Neural progenitor cell (in vitro differentiated cells): ENCODE data around the gene CTSC. TPM values are rescaled to one million over a fixed set of nuclear protein-coding genes. Genes with fewer than 3 reads are reported as not detected.

ENCODE experiments used
- DNase-seq: peaks from one replicate; pipeline ENCODE4 v3.0.0-alpha.2; 2016; ENCODE audit warnings: low spot score
- H2AFZ ChIP-seq: fragments of 200-600 bp; sonication (generic); replicated peaks from 2 replicates; pipeline ENCODE4 v1.6.1; 2016; ENCODE audit warnings: antibody characterized with exemption
- H3F3A ChIP-seq: fragments of 200-600 bp; sonication (generic); 2 replicates; pipeline ENCODE4 v1.6.1; 2016; ENCODE audit warnings: antibody characterized with exemption, low read depth
- H3K27ac ChIP-seq: fragments of 200-600 bp; sonication (generic); 2 replicates; pipeline ENCODE4 v1.5.1; 2016; ENCODE audit warnings: mild to moderate bottlenecking
- H3K27me3 ChIP-seq: fragments of 200-600 bp; sonication (generic); 2 replicates; pipeline ENCODE4 v1.6.1; 2016; ENCODE audit warnings: mild to moderate bottlenecking, moderate library complexity
- H3K36me3 ChIP-seq: fragments of 200-600 bp; sonication (generic); 2 replicates; pipeline ENCODE4 v1.5.1; 2016
- H3K4me1 ChIP-seq: fragments of 200-600 bp; sonication (generic); 2 replicates; pipeline ENCODE4 v1.6.1; 2016; ENCODE audit warnings: mixed run types
- H3K4me2 ChIP-seq: fragments of 200-600 bp; sonication (generic); 2 replicates; pipeline ENCODE4 v1.6.1; 2016
- H3K4me3 ChIP-seq: fragments of 200-600 bp; sonication (generic); 2 replicates; pipeline ENCODE4 v1.5.1; 2016
- H3K79me2 ChIP-seq: fragments of 200-600 bp; sonication (generic); 2 replicates; pipeline ENCODE4 v1.6.1; 2016; ENCODE audit warnings: low read depth
- H3K9ac ChIP-seq: fragments of 200-600 bp; sonication (generic); 2 replicates; pipeline ENCODE4 v1.6.1; 2016
- H3K9me3 ChIP-seq: fragments of 200-600 bp; sonication (generic); 2 replicates; pipeline ENCODE4 v1.5.1; 2016; ENCODE audit warnings: low read depth
- H4K20me1 ChIP-seq: fragments of 200-600 bp; sonication (generic); 2 replicates; pipeline ENCODE4 v1.6.1; 2016; ENCODE audit warnings: low read depth
- H3K27ac Mint-ChIP-seq: 3 replicates; pipeline ENCODE4 v1.8.0; 2021; ENCODE audit warnings: mixed read lengths
- H3K27me3 Mint-ChIP-seq: 2 replicates; pipeline ENCODE4 v1.8.0; 2022; ENCODE audit warnings: low read depth, mild to moderate bottlenecking, inconsistent platforms, moderate library complexity, mixed read lengths; ENCODE audit not compliant: insufficient read depth
- H3K36me3 Mint-ChIP-seq: 3 replicates; pipeline ENCODE4 v1.8.0; 2021; ENCODE audit warnings: mixed read lengths
- H3K4me1 Mint-ChIP-seq: 3 replicates; pipeline ENCODE4 v1.8.0; 2021; ENCODE audit warnings: mixed read lengths
- H3K4me3 Mint-ChIP-seq: 3 replicates; pipeline ENCODE4 v1.8.0; 2021; ENCODE audit warnings: mild to moderate bottlenecking, moderate library complexity, mixed read lengths
- H3K9me3 Mint-ChIP-seq: 3 replicates; pipeline ENCODE4 v1.8.0; 2020; ENCODE audit warnings: mixed read lengths
- CTCF ChIP-seq: fragments of 200-600 bp; sonication (generic); IDR thresholded peaks from 2 replicates; pipeline ENCODE4 v1.5.1; 2017; ENCODE audit warnings: antibody characterized with exemption, mild to moderate bottlenecking
- EZH2 ChIP-seq: fragments of 200-600 bp; sonication (generic); IDR thresholded peaks from 2 replicates; pipeline ENCODE4 v1.6.1; 2017; ENCODE audit warnings: antibody characterized with exemption, mild to moderate bottlenecking, moderate library complexity
- EZH2phosphoT487 ChIP-seq: fragments of 200-600 bp; sonication (generic); IDR thresholded peaks from 2 replicates; pipeline ENCODE4 v1.6.1; 2017; ENCODE audit warnings: antibody characterized with exemption
- total RNA-seq: library from RNA; depleted of rRNA; stranded (reverse); fragments of >200 nt; gene quantifications from 2 replicates; pipeline ENCODE4 v1.2.3, GENCODE V29; 2015; ENCODE audit warnings: low replicate concordance

The CTSC gene
- total RNA-seq, 1 donor from 2014 or later, result 96.4 TPM

- Histone ChIP-seq H3K9ac (no peak overlapping the region), H3K4me1 (peaks cover 14% of the 10 kb centered on the region), H3K4me3 (no peak overlapping the region), H3F3A (peaks cover 27% of the 10 kb centered on the region), H3K9me3 (no peaks in the 10 kb centered on the region), H3K4me2 (no peak overlapping the region), H2AFZ (no peak overlapping the region), H3K27me3 (no peaks in the 10 kb centered on the region), H3K36me3 (no peaks in the 10 kb centered on the region), H3K79me2 (peaks cover 44% of the 10 kb centered on the region), H4K20me1 (peaks cover 8% of the 10 kb centered on the region), H3K27ac (no peak overlapping the region)
- Mint-ChIP-seq H3K4me1 (peaks cover 15% of the 10 kb centered on the region), H3K4me3 (no peak overlapping the region), H3K27ac (no peak overlapping the region), H3K36me3 (peaks cover 6% of the 10 kb centered on the region), H3K9me3 (no peaks in the 10 kb centered on the region), H3K27me3 (no peaks in the 10 kb centered on the region)
- TF ChIP-seq EZH2, result no peak
- TF ChIP-seq EZH2phosphoT487, result no peak
- TF ChIP-seq CTCF, result no peak
- no peak for DNase-seq
Measured at GRCh38 chr11:88313441-88313840, 24.1 kb downstream of the CTSC start.

GRCh38 chr11:88312628-88313027 is 24.9 kb downstream of the CTSC start:
- Histone ChIP-seq H3K27ac (no peak overlapping the region), H3K4me3 (no peak overlapping the region)

GRCh38 chr11:88310246-88310645 is 27.3 kb downstream of the CTSC start:
- H3K4me1 Mint-ChIP-seq, result peaks cover 24% of the 10 kb centered on the region
- Histone ChIP-seq H4K20me1 (peaks cover 8% of the 10 kb centered on the region), H3K4me3 (no peak overlapping the region), H3K36me3 (no peaks in the 10 kb centered on the region), H3K4me2 (no peak overlapping the region), H3K4me1 (peaks cover 23% of the 10 kb centered on the region), H2AFZ (no peak overlapping the region), H3K9me3 (no peaks in the 10 kb centered on the region), H3K27ac (no peak overlapping the region), H3F3A (peaks cover 27% of the 10 kb centered on the region), H3K27me3 (no peaks in the 10 kb centered on the region), H3K9ac (no peak overlapping the region), H3K79me2 (peaks cover 30% of the 10 kb centered on the region)
- H3K9me3 Mint-ChIP-seq, result peaks cover 2% of the 10 kb centered on the region
- peaks cover 26% of the 10 kb centered on the region for H3K36me3 Mint-ChIP-seq
- H3K27ac Mint-ChIP-seq, result no peak overlapping the region
- H3K27me3 Mint-ChIP-seq, result no peaks in the 10 kb centered on the region
- TF ChIP-seq EZH2, result no peak
- no peak overlapping the region for H3K4me3 Mint-ChIP-seq
- DNase-seq, result no peak

More at GRCh38 chr11:88312628-88313027, 24.9 kb downstream of the CTSC start:
- no peak overlapping the region for H3K4me2 ChIP-seq
- no peaks in the 10 kb centered on the region for H3K27me3 ChIP-seq
- peaks cover 22% of the 10 kb centered on the region for H3K4me1 ChIP-seq
- peaks cover 8% of the 10 kb centered on the region for H4K20me1 ChIP-seq
- Mint-ChIP-seq H3K4me1 (peaks cover 21% of the 10 kb centered on the region), H3K9me3 (peaks cover 2% of the 10 kb centered on the region), H3K27me3 (no peaks in the 10 kb centered on the region), H3K36me3 (peaks cover 12% of the 10 kb centered on the region), H3K4me3 (no peak overlapping the region), H3K27ac (no peak overlapping the region)
- DNase-seq, result no peak
- H3K36me3 ChIP-seq, result no peaks in the 10 kb centered on the region
- H3K79me2 ChIP-seq, result peaks cover 42% of the 10 kb centered on the region
- no peak for TF ChIP-seq EZH2phosphoT487
- TF ChIP-seq CTCF, result no peak
- no peak for TF ChIP-seq EZH2
- H3K9ac ChIP-seq, result no peak overlapping the region
- H3K9me3 ChIP-seq, result no peaks in the 10 kb centered on the region
- peaks cover 27% of the 10 kb centered on the region for H3F3A ChIP-seq
- no peak overlapping the region for H2AFZ ChIP-seq

- Histone ChIP-seq H4K20me1 (peaks cover 2% of the 10 kb centered on the region), H2AFZ (no peak overlapping the region), H3K4me1 (peaks cover 23% of the 10 kb centered on the region), H3K9me3 (no peaks in the 10 kb centered on the region), H3K27ac (peak overlapping the region; percentile 45), H3K36me3 (no peaks in the 10 kb centered on the region), H3K79me2 (peaks cover 21% of the 10 kb centered on the region), H3K4me2 (peak overlapping the region; percentile 40), H3K4me3 (no peak overlapping the region), H3K27me3 (no peaks in the 10 kb centered on the region), H3K9ac (no peak overlapping the region), H3F3A (peaks cover 27% of the 10 kb centered on the region)
- Mint-ChIP-seq H3K27me3 (no peaks in the 10 kb centered on the region), H3K4me3 (no peak overlapping the region), H3K9me3 (peaks cover 2% of the 10 kb centered on the region), H3K36me3 (peaks cover 30% of the 10 kb centered on the region), H3K4me1 (peaks cover 24% of the 10 kb centered on the region), H3K27ac (peak overlapping the region; percentile 64)
- DNase-seq, result peak; percentile 24
- TF ChIP-seq EZH2phosphoT487, result no peak
- TF ChIP-seq CTCF, result no peak
- TF ChIP-seq EZH2, result no peak
Measured at GRCh38 chr11:88308576-88308975, 29.0 kb downstream of the CTSC start.
